Measurements from ENCODE around the gene SLC44A3.
"Not testable (repeated sequence)": the region's sequence is repeated elsewhere in the genome, so short reads cannot be mapped to it uniquely, and the experiment has no call there.

SLC44A3 gene

GRCh38 chr1:94934551-94934950, 114.4 kb downstream of the SLC44A3 start:
- DNase-seq (ENCODE audit: low read depth, low spot score), result no peak

GRCh38 chr1:94935034-94935433, 114.9 kb downstream of the SLC44A3 start:
- no peak for DNase-seq (ENCODE audit: low read depth, low spot score)

- DNase-seq (ENCODE audit: low read depth, low spot score), result no peak
Measured at GRCh38 chr1:94935476-94935875, 115.3 kb downstream of the SLC44A3 start.

- peak; percentile 41 for DNase-seq (ENCODE audit: low read depth, low spot score)
Measured at GRCh38 chr1:94936861-94937620, 116.9 kb downstream of the SLC44A3 start.

DNA sequence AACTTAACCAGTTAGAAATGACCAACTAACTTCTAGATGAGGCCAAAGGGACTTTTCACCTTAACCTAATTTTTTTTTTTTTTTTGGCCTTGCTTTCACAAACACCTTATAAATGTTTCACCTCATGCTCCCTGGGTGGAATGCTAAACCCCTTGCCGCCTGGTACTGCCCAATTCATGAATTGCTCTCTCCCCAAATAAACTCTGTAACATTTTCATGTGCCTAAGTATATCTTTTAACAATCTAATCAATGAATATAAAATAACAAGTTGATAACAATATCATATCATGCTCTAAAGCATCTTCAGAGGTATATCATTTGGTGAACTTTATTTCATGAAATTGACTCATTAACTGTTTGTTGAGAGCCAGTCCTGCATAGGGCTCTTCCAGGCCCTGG, 117.7 kb downstream of the SLC44A3 start:
- DNase-seq (ENCODE audit: low read depth, low spot score), result no peak

DNA sequence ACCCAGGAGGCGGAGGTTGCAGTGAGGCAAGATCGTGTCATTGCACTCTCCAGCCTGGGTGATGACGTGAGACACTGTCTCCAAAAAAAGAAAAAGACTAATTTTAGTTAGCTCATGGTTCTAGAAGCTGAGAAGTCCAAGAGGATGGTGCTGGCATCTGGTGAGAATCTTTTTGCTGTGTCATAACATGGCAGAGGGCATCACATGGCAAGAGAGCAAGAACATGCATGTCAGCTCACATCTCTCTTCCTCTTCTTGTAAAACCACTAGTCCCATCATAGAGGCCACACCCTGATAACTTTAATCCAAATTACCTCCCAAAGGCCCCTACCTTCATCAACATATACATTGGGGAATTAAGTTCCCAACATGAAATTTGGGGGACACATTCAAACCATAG, 120.6 kb downstream of the SLC44A3 start:
- no peak for DNase-seq (ENCODE audit: low read depth, low spot score)

- not testable (repeated sequence) for DNase-seq (ENCODE audit: low read depth, low spot score)
Measured at GRCh38 chr1:94941480-94941879, 121.3 kb downstream of the SLC44A3 start.

GRCh38 chr1:94942171-94943128, 122.3 kb downstream of the SLC44A3 start:
- no peak for DNase-seq (ENCODE audit: low read depth, low spot score)

Measured in astrocyte of the hippocampus (primary cell).